ENCODE measurements around the gene CDK2AP2. TPM values are rescaled to one million over a fixed set of nuclear protein-coding genes. Genes with fewer than 3 reads are reported as not detected.

Gene CDK2AP2
- total RNA-seq, 3 donors from 2014 or later, result 32.1 to 35.4 (median 32.8) TPM

DNA sequence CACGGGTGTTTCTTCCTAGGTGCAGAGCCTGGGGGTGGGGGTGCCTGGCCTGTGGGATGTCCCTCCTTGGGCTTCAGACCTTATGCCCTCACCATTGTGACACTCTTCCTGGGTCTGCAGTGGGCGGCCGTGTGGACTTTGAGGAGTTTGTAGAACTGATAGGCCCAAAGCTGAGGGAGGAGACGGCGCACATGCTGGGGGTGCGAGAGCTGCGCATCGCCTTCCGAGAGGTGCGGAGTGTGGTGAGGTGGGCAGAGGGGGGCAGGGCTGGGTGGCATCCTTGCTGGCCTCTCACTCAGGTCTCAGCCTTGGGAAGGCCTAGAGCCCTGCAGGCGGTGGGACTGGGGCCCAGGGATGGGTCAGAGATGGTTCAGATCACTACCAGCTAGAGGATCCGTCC is 50.5 kb downstream of the CDK2AP2 start:
- H3K4me1 ChIP-seq, result no peaks in the 10 kb centered on the region
- H3K36me3 ChIP-seq, result no peaks in the 10 kb centered on the region
- no peaks in the 10 kb centered on the region for H3K9me3 ChIP-seq
- H3K27ac ChIP-seq, result no peak overlapping the region
- H3K4me3 ChIP-seq, result no peak overlapping the region
- no peak for DNase-seq (ENCODE audit: low spot score in 2 of 2)
- TF ChIP-seq POLR2AphosphoS5 (IDR thresholded peaks at IDR 0.05), result no peak
- TF ChIP-seq, protein P1, sequence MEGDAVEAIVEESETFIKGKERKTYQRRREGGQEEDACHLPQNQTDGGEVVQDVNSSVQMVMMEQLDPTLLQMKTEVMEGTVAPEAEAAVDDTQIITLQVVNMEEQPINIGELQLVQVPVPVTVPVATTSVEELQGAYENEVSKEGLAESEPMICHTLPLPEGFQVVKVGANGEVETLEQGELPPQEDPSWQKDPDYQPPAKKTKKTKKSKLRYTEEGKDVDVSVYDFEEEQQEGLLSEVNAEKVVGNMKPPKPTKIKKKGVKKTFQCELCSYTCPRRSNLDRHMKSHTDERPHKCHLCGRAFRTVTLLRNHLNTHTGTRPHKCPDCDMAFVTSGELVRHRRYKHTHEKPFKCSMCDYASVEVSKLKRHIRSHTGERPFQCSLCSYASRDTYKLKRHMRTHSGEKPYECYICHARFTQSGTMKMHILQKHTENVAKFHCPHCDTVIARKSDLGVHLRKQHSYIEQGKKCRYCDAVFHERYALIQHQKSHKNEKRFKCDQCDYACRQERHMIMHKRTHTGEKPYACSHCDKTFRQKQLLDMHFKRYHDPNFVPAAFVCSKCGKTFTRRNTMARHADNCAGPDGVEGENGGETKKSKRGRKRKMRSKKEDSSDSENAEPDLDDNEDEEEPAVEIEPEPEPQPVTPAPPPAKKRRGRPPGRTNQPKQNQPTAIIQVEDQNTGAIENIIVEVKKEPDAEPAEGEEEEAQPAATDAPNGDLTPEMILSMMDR (IDR thresholded peaks at IDR 0.05), result no peak
- no peak for TF ChIP-seq POLR2A (IDR thresholded peaks at IDR 0.05)
- intact Hi-C loops (cut with DNase I; ENCODE audit: low total_unique reads), result no loop called here
- H3K27me3 ChIP-seq, result peaks cover 0 to 2% of the 10 kb centered on the region in 2 donors

Other genes starting within 250 kb of the CDK2AP2 start
- 10 to 100 TPM; 41.1 to 52.8 (median 52.1) TPM for gene GRK2, start 241.7 kb downstream of the CDK2AP2 start, total RNA-seq
- 10 to 100 TPM; 23.7 to 51.8 (median 40.7) TPM for gene ANKRD13D, start 218.9 kb downstream of the CDK2AP2 start, total RNA-seq
- 10 to 100 TPM; 28.8 to 55.2 (median 34.4) TPM for gene SSH3, start 204.6 kb downstream of the CDK2AP2 start, total RNA-seq
- gene POLD4, start 154.6 kb downstream of the CDK2AP2 start, total RNA-seq, result 10 to 100 TPM; 48.7 to 91.5 (median 69.2) TPM
- 10 to 100 TPM in 2 of 3 donors, 1 to 10 TPM in 1; 3.2 to 11.1 (median 10.2) TPM for gene CLCF1, start 134.6 kb downstream of the CDK2AP2 start, total RNA-seq
- gene RAD9A, start 116.2 kb downstream of the CDK2AP2 start, total RNA-seq, result 10 to 100 TPM; 11.0 to 31.0 (median 24.6) TPM
- 10 to 100 TPM; 73.1 to 91.9 (median 76.7) TPM for gene PPP1CA, start 106.3 kb downstream of the CDK2AP2 start, total RNA-seq
- gene TBC1D10C, start 104.1 kb downstream of the CDK2AP2 start, total RNA-seq, result 1 to 10 TPM in 2 of 3 donors, under 1 TPM in 1; 0.66 to 2.0 (median 1.6) TPM
- gene CARNS1, start 92.5 kb downstream of the CDK2AP2 start, total RNA-seq, result 1 to 10 TPM in 1 of 3 donors, under 1 TPM in 2; 0.16 to 4.2 (median 0.66) TPM
- gene RPS6KB2, start 79.7 kb downstream of the CDK2AP2 start, total RNA-seq, result 10 to 100 TPM; 28.0 to 41.6 (median 40.1) TPM
- 1 to 10 TPM; 2.1 to 9.2 (median 8.0) TPM for gene PTPRCAP, start 70.5 kb downstream of the CDK2AP2 start, total RNA-seq
- gene CORO1B, start 64.7 kb downstream of the CDK2AP2 start, total RNA-seq, result 10 to 100 TPM; 73.6 to 84.3 (median 80.0) TPM
- not detected for gene GPR152, start 55.4 kb downstream of the CDK2AP2 start, total RNA-seq
- gene CABP4, start 52.8 kb downstream of the CDK2AP2 start, total RNA-seq, result 10 to 100 TPM in 1 of 3 donors, 1 to 10 TPM in 2; 3.5 to 10.7 (median 3.9) TPM
- 10 to 100 TPM; 37.8 to 54.2 (median 42.3) TPM for gene TMEM134, start 38.9 kb downstream of the CDK2AP2 start, total RNA-seq
- gene AIP, start 25.1 kb downstream of the CDK2AP2 start, total RNA-seq, result 10 to 100 TPM; 66.4 to 84.5 (median 69.8) TPM
- gene PITPNM1, start 2.8 kb downstream of the CDK2AP2 start, total RNA-seq, result 10 to 100 TPM in 2 of 3 donors, 1 to 10 TPM in 1; 6.4 to 20.0 (median 11.7) TPM
- not detected for gene CABP2, start 15.3 kb upstream of the CDK2AP2 start, total RNA-seq
- gene GSTP1, start 75.7 kb upstream of the CDK2AP2 start, total RNA-seq, result 1,000 to 10,000 TPM in 2 of 3 donors, 100 to 1,000 TPM in 1; 552 to 1,029 (median 1,013) TPM
- 100 to 1,000 TPM; 159 to 222 (median 186) TPM for gene NDUFV1, start 98.8 kb upstream of the CDK2AP2 start, total RNA-seq
- 10 to 100 TPM in 2 of 3 donors, 1 to 10 TPM in 1; 9.7 to 15.1 (median 12.0) TPM for gene NUDT8, start 121.8 kb upstream of the CDK2AP2 start, total RNA-seq
- not detected for gene TBX10, start 131.6 kb upstream of the CDK2AP2 start, total RNA-seq
- under 1 TPM in 2 of 3 donors, not detected in 1; 0.66 to 0.73 TPM for gene ACY3, start 142.6 kb upstream of the CDK2AP2 start, total RNA-seq
- 10 to 100 TPM in 2 of 3 donors, under 1 TPM in 1; 0.32 to 62.3 (median 44.1) TPM for gene ALDH3B2, start 166.5 kb upstream of the CDK2AP2 start, total RNA-seq

Measured in breast epithelium (tissue), 4 donors.